KMS-11 (cell line): ENCODE results near the gene NAGK.

Experiments
- H2AFZ ChIP-seq: fragments of 200-600 bp; sonication (generic); 2 replicates; pipeline ENCODE4 v1.6.1; 2016; ENCODE audit warnings: antibody characterized with exemption, mixed run types, low read depth
- H3K27ac ChIP-seq: fragments of 200-600 bp; sonication (generic); 2 replicates; pipeline ENCODE4 v1.6.1; 2016; ENCODE audit warnings: mild to moderate bottlenecking, mixed run types
- H3K27me3 ChIP-seq: fragments of 200-600 bp; sonication (generic); 2 replicates; pipeline ENCODE4 v1.6.1; 2017; ENCODE audit warnings: mild to moderate bottlenecking, low read depth, mixed run types, moderate library complexity; ENCODE audit not compliant: insufficient read depth
- H3K36me3 ChIP-seq: fragments of 200-600 bp; sonication (generic); 2 replicates; pipeline ENCODE4 v1.6.1; 2017; ENCODE audit warnings: mild to moderate bottlenecking, mixed run types; ENCODE audit not compliant: insufficient read depth
- H3K4me1 ChIP-seq: fragments of 200-600 bp; sonication (generic); 2 replicates; pipeline ENCODE4 v1.6.1; 2016; ENCODE audit warnings: mild to moderate bottlenecking, low read depth, mixed run types; ENCODE audit not compliant: poor library complexity, severe bottlenecking
- H3K4me2 ChIP-seq: fragments of 200-600 bp; sonication (generic); 2 replicates; pipeline ENCODE4 v1.7.0; 2016; ENCODE audit warnings: mild to moderate bottlenecking, mixed run types
- H3K4me3 ChIP-seq: fragments of 200-600 bp; sonication (generic); IDR thresholded peaks from 2 replicates; pipeline ENCODE4 v1.6.1; 2017; ENCODE audit warnings: low read depth, low read length, mixed read lengths; ENCODE audit not compliant: insufficient read depth
- H3K79me2 ChIP-seq: fragments of 200-600 bp; sonication (generic); 2 replicates; pipeline ENCODE4 v1.6.1; 2016; ENCODE audit warnings: low read depth, mixed run types; ENCODE audit not compliant: insufficient read depth
- H3K9ac ChIP-seq: fragments of 200-600 bp; sonication (generic); 2 replicates; pipeline ENCODE4 v1.6.1; 2016; ENCODE audit warnings: mild to moderate bottlenecking, mixed run types
- H4K20me1 ChIP-seq: fragments of 200-600 bp; sonication (generic); 2 replicates; pipeline ENCODE4 v1.6.1; 2016; ENCODE audit warnings: mild to moderate bottlenecking, mixed run types; ENCODE audit not compliant: insufficient read depth
- CTCF ChIP-seq: fragments of 200-600 bp; sonication (generic); conservative IDR thresholded peaks from 2 replicates; pipeline ENCODE4 v1.6.1; 2017; ENCODE audit warnings: low read depth, mild to moderate bottlenecking, antibody characterized with exemption, low read length, moderate library complexity, mixed read lengths

The NAGK gene

GRCh38 chr2:71108091-71108490 is 39.6 kb downstream of the NAGK start:
- TF ChIP-seq CTCF, result no peak
- H3K4me2 ChIP-seq, result no peak overlapping the region
- H3K79me2 ChIP-seq, result no peaks in the 10 kb centered on the region
- H4K20me1 ChIP-seq, result no peaks in the 10 kb centered on the region
- H3K27me3 ChIP-seq, result no peaks in the 10 kb centered on the region
- H3K36me3 ChIP-seq, result no peaks in the 10 kb centered on the region
- no peak overlapping the region for H3K4me3 ChIP-seq
- no peaks in the 10 kb centered on the region for H3K4me1 ChIP-seq
- H2AFZ ChIP-seq, result no peak overlapping the region
- no peak overlapping the region for H3K9ac ChIP-seq
- H3K27ac ChIP-seq, result no peak overlapping the region

GRCh38 chr2:71113843-71114242 is 45.4 kb downstream of the NAGK start:
- H2AFZ ChIP-seq, result no peak overlapping the region
- H4K20me1 ChIP-seq, result no peaks in the 10 kb centered on the region
- no peaks in the 10 kb centered on the region for H3K4me1 ChIP-seq
- no peak overlapping the region for H3K4me3 ChIP-seq
- no peak overlapping the region for H3K4me2 ChIP-seq
- H3K27me3 ChIP-seq, result no peaks in the 10 kb centered on the region
- no peaks in the 10 kb centered on the region for H3K79me2 ChIP-seq
- no peak overlapping the region for H3K9ac ChIP-seq
- no peak for TF ChIP-seq CTCF
- no peak overlapping the region for H3K27ac ChIP-seq
- H3K36me3 ChIP-seq, result no peaks in the 10 kb centered on the region

DNA sequence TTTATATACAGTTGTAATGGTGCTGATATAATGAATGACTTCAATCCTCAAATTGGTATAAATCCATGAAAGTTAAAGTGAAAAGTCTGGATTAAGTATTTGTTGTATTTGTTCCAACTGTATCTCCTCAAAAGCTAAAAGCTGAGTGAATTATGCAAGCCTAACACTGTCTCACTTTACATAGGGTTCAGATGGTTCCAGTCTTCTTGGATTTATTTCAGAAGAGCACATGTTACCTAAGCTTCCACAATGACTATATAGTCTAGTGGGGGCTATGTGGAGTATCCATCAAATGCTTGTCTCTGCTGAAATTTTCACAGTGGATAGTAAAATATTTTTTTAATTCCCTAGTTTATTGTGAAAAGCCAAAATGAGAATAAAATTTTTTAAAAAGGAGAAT is 48.6 kb downstream of the NAGK start:
- Histone ChIP-seq H3K4me2 (no peak overlapping the region), H3K79me2 (no peaks in the 10 kb centered on the region), H3K27me3 (no peaks in the 10 kb centered on the region), H3K9ac (no peak overlapping the region), H3K27ac (no peak overlapping the region), H4K20me1 (no peaks in the 10 kb centered on the region), H3K4me1 (no peaks in the 10 kb centered on the region), H3K36me3 (no peaks in the 10 kb centered on the region), H2AFZ (no peak overlapping the region), H3K4me3 (no peak overlapping the region)
- TF ChIP-seq CTCF, result no peak

GRCh38 chr2:71120195-71120594 is 51.7 kb downstream of the NAGK start:
- Histone ChIP-seq H4K20me1 (no peaks in the 10 kb centered on the region; the same call in 1 of the 2 replicates), H3K9ac (no peak overlapping the region), H3K4me3 (no peak overlapping the region), H3K27ac (no peak overlapping the region), H3K4me1 (no peaks in the 10 kb centered on the region), H3K27me3 (no peaks in the 10 kb centered on the region), H3K36me3 (no peaks in the 10 kb centered on the region), H3K4me2 (no peak overlapping the region), H3K79me2 (no peaks in the 10 kb centered on the region), H2AFZ (no peak overlapping the region)
- TF ChIP-seq CTCF, result no peak
